Stimulated activated CD8-positive, alpha-beta memory T cell treated with anti-CD3 and anti-CD28 coated beads, Interleukin-15, amount 100 ng/mL, for 24 hours (primary cell): ENCODE data around the gene GAPDH.
"Not testable (repeated sequence)": the region's sequence is repeated elsewhere in the genome, so short reads cannot be mapped to it uniquely, and the experiment has no call there.

ENCODE experiments used
- DNase-seq: peaks from one replicate; pipeline ENCODE4 v3.0.0-alpha.2; 2020; ENCODE audit warnings: low read depth

The GAPDH gene

GRCh38 chr12:6529291-6529737 lies 5.0 kb upstream of the GAPDH start:
- DNase-seq = no peak

- no peak for DNase-seq
These were observed 3.6 kb upstream of the GAPDH start for GRCh38 chr12:6530576-6531260.

GRCh38 chr12:6532051-6532926 lies 2.0 kb upstream of the GAPDH start:
- DNase-seq = peak; percentile 61

GRCh38 chr12:6532927-6533652 lies 1.2 kb upstream of the GAPDH start:
- no peak for DNase-seq

GRCh38 chr12:6533653-6533922 lies 729 bp upstream of the GAPDH start:
- no peak for DNase-seq

- no peak for DNase-seq
These were observed 303 bp downstream of the GAPDH start for GRCh38 chr12:6534695-6534944.

GRCh38 chr12:6534945-6535696 lies 804 bp downstream of the GAPDH start:
- no peak for DNase-seq

GRCh38 chr12:6535697-6535946 lies 1.3 kb downstream of the GAPDH start:
- no peak for DNase-seq

- no peak for DNase-seq
These were observed 1.9 kb downstream of the GAPDH start for GRCh38 chr12:6535960-6536847.

- DNase-seq = no peak
These were observed 2.7 kb downstream of the GAPDH start for GRCh38 chr12:6536894-6537579.

- not testable (repeated sequence) for DNase-seq
These were observed 3.5 kb downstream of the GAPDH start for GRCh38 chr12:6537580-6538419.

- DNase-seq = no peak
These were observed 4.3 kb downstream of the GAPDH start for GRCh38 chr12:6538420-6539313.

GRCh38 chr12:6539314-6539682 lies 5.0 kb downstream of the GAPDH start:
- no peak for DNase-seq

GRCh38 chr12:6539707-6540134 lies 5.4 kb downstream of the GAPDH start:
- no peak for DNase-seq

- DNase-seq = no peak
These were observed 6.0 kb downstream of the GAPDH start for GRCh38 chr12:6540181-6540877.

GRCh38 chr12:6541371-6542165 lies 7.3 kb downstream of the GAPDH start:
- DNase-seq = no peak

- DNase-seq = no peak
These were observed 8.1 kb downstream of the GAPDH start for GRCh38 chr12:6542209-6543009.
